Transverse colon (tissue), 4 donors: ENCODE data around the gene DUT. TPM values are rescaled to one million over a fixed set of nuclear protein-coding genes. Genes with fewer than 3 reads are reported as not detected.

Source experiments
- DNase-seq: peaks from one replicate; pipeline ENCODE4 v3.0.0-alpha.2; 2019
- H3K27ac ChIP-seq, 4 donors: fragments of 200-600 bp; sonication (generic); 2 replicates each; pipeline ENCODE4 v1.5.1; 2016 to 2018; ENCODE audit warnings: inconsistent platforms in 4 of 4
- H3K27me3 ChIP-seq: fragments of 200-600 bp; sonication (generic); 2 replicates; pipeline ENCODE4 v1.5.1; 2017; ENCODE audit warnings: inconsistent platforms
- H3K36me3 ChIP-seq, 4 donors: fragments of 200-600 bp; sonication (generic); 2 replicates each; pipeline ENCODE4 v1.5.1; 2017 to 2019; ENCODE audit warnings: inconsistent platforms in 4 of 4
- H3K4me1 ChIP-seq, 4 donors: fragments of 200-600 bp; sonication (generic); 2 replicates each; pipeline ENCODE4 v1.5.1; 2017 to 2020; ENCODE audit warnings: inconsistent platforms in 4 of 4
- H3K4me3 ChIP-seq, 4 donors: fragments of 200-600 bp; sonication (generic); 1 replicate in 1 of 4; 2 replicates in 3 of 4; pipeline versions ENCODE4 v1.5.1 to v1.6.1; 2017 to 2019; ENCODE audit warnings: inconsistent platforms in 4 of 4
- H3K9me3 ChIP-seq, 2 donors: fragments of 200-600 bp; sonication (generic); 2 replicates each; pipeline ENCODE4 v1.5.1; 2017 to 2019; ENCODE audit warnings: inconsistent platforms in 2 of 2
- CTCF ChIP-seq, 5 experiments: fragments of 200-600 bp in 3 of 5; fragments of 450-650 bp in 2 of 5; sonication (generic) in 3 of 5; IDR thresholded peaks; 1 replicate in 2 of 5; 2 replicates in 3 of 5; pipeline ENCODE4 v1.5.1; 2016 to 2017; ENCODE audit warnings: antibody characterized with exemption in 5 of 5, inconsistent platforms in 3 of 5, mild to moderate bottlenecking in 2 of 5, moderate library complexity in 1 of 5
- EP300 ChIP-seq: sonication (generic); formaldehyde crosslinking; IDR thresholded peaks from one replicate; pipeline ENCODE4 v1.6.1; 2017; ENCODE audit warnings: antibody characterized with exemption, low read depth
- POLR2A ChIP-seq: fragments of 450-650 bp; IDR thresholded peaks from one replicate; pipeline ENCODE4 v1.6.1; 2016; ENCODE audit warnings: antibody characterized with exemption, mild to moderate bottlenecking, moderate library complexity
- POLR2AphosphoS5 ChIP-seq, 3 donors: sonication (generic); formaldehyde crosslinking; IDR thresholded peaks; one replicate each; pipeline ENCODE4 v1.6.1; 2016; ENCODE audit warnings: antibody characterized with exemption in 3 of 3
- WGBS, 2 donors: methylation state at CpG; one replicate each; pipeline ENCODE4 v1.1.5; 2018; ENCODE audit warnings: low coverage in 1 of 2; 5-methylcytosine and 5-hydroxymethylcytosine counted together
- in situ Hi-C, 4 donors: fragments of 200-750 bp; cut with MboI; loops; one replicate each; pipeline versions ENCODE4 v1.15.0 to v1.15.1; 2017; ENCODE audit warnings: low sequenced_read_pairs in 3 of 4, low pct_ligation_motif_present in 1 of 4, low pct_unique_long_range_greater_than_20kb in 1 of 4
- intact Hi-C: fragments of 100-400 bp; cut with DNase I; formaldehyde crosslinking; loops from one replicate; pipeline ENCODE4 v1.15.1; 2023; ENCODE audit warnings: low total_unique reads
- total RNA-seq, 4 donors: library from RNA; depleted of rRNA; stranded (reverse); fragments of >200 nt; gene quantifications; one replicate each; pipeline ENCODE4 v1.1.0, GENCODE V29; 2016

DUT gene
- total RNA-seq, 4 donors from 2014 or later, result 19.5 to 63.1 (median 45.3) TPM

- DNase-seq, result no peak
- H3K9me3 ChIP-seq, result no peaks in the 10 kb centered on the region
- TF ChIP-seq EP300 (no peak), POLR2A (no peak), POLR2AphosphoS5 (IDR thresholded peaks at IDR 0.05) (no peak), CTCF (IDR thresholded peaks at IDR 0.05) (no peak)
- H3K27ac ChIP-seq, result no peak overlapping the region
- peaks cover 0 to 27% (median 3%) of the 10 kb centered on the region in 4 donors for H3K36me3 ChIP-seq
- intact Hi-C loops (no loop called here), in situ Hi-C loops (no loop called here)
- no peaks in the 10 kb centered on the region for H3K27me3 ChIP-seq
- 64 to 89% methylated on average over 1 of the region's 1 CpG for WGBS, 2 donors
- peaks cover 0 to 8% (median 3%) of the 10 kb centered on the region in 4 donors for H3K4me1 ChIP-seq
- no peak overlapping the region for H3K4me3 ChIP-seq
Measured at GRCh38 chr15:48337607-48338006, 6.4 kb downstream of the DUT start.

GRCh38 chr15:48340111-48340510 is 8.9 kb downstream of the DUT start:
- in situ Hi-C loops, result no loop called here

GRCh38 chr15:48343865-48344264 is 12.6 kb downstream of the DUT start:
- H3K4me1 ChIP-seq, result no peaks in the 10 kb centered on the region
- no peak overlapping the region for H3K4me3 ChIP-seq
- in situ Hi-C loops, result no loop called here
- no peak for DNase-seq
- intact Hi-C loops, result no loop called here
- no peaks in the 10 kb centered on the region for H3K9me3 ChIP-seq
- peaks cover 0 to 20% (median 0%) of the 10 kb centered on the region in 4 donors for H3K36me3 ChIP-seq
- no peaks in the 10 kb centered on the region for H3K27me3 ChIP-seq
- WGBS, 2 donors, result 92% methylated on average over 6 of the region's 6 CpGs
- no peak overlapping the region for H3K27ac ChIP-seq
- no peak for TF ChIP-seq EP300
- TF ChIP-seq POLR2A, result no peak
- TF ChIP-seq CTCF (IDR thresholded peaks at IDR 0.05), result no peak
- no peak for TF ChIP-seq POLR2AphosphoS5 (IDR thresholded peaks at IDR 0.05)

More at GRCh38 chr15:48340111-48340510, 8.9 kb downstream of the DUT start:
- 72 to 82% methylated on average over 4 of the region's 4 CpGs for WGBS, 2 donors
- H3K4me3 ChIP-seq, result no peak overlapping the region
- H3K36me3 ChIP-seq, result peaks cover 0 to 27% (median 3%) of the 10 kb centered on the region in 4 donors
- H3K9me3 ChIP-seq, result no peaks in the 10 kb centered on the region
- no peak overlapping the region for H3K27ac ChIP-seq
- no peaks in the 10 kb centered on the region for H3K27me3 ChIP-seq
- H3K4me1 ChIP-seq, result no peaks in the 10 kb centered on the region
- no peak for TF ChIP-seq POLR2AphosphoS5 (IDR thresholded peaks at IDR 0.05)
- no peak for TF ChIP-seq POLR2A
- TF ChIP-seq CTCF (IDR thresholded peaks at IDR 0.05), result no peak
- no peak for TF ChIP-seq EP300
- DNase-seq, result no peak
- intact Hi-C loops, result no loop called here

GRCh38 chr15:48345516-48345915 is 14.3 kb downstream of the DUT start:
- Histone ChIP-seq H3K36me3 (peaks cover 0 to 15% (median 0%) of the 10 kb centered on the region in 4 donors), H3K4me1 (no peaks in the 10 kb centered on the region), H3K9me3 (no peaks in the 10 kb centered on the region), H3K27ac (no peak overlapping the region), H3K4me3 (no peak overlapping the region), H3K27me3 (no peaks in the 10 kb centered on the region)
- no peak for TF ChIP-seq EP300
- TF ChIP-seq POLR2A, result no peak
- TF ChIP-seq CTCF (IDR thresholded peaks at IDR 0.05), result no peak
- TF ChIP-seq POLR2AphosphoS5 (IDR thresholded peaks at IDR 0.05), result no peak
- no peak for DNase-seq
- intact Hi-C loops (no loop called here), in situ Hi-C loops (no loop called here)
